Ectodermal cell (in vitro differentiated cells): ENCODE data around the gene TRABD.

ENCODE experiments used
- H3K27ac ChIP-seq: 2 replicates; pipeline ENCODE4 v1.7.0; 2013; ENCODE audit warnings: mild to moderate bottlenecking, low read depth, low read length; ENCODE audit not compliant: insufficient read depth, poor library complexity, severe bottlenecking
- H3K27me3 ChIP-seq: 2 replicates; pipeline ENCODE4 v1.7.0; 2013; ENCODE audit warnings: mild to moderate bottlenecking, low read length; ENCODE audit not compliant: insufficient read depth, control insufficient read depth, poor library complexity, severe bottlenecking
- H3K36me3 ChIP-seq: one replicate; pipeline ENCODE4 v1.7.0; 2013; ENCODE audit warnings: low read length; ENCODE audit not compliant: control insufficient read depth, insufficient read depth
- H3K4me1 ChIP-seq: one replicate; pipeline ENCODE4 v1.7.0; 2013; ENCODE audit warnings: low read length; ENCODE audit not compliant: control insufficient read depth, insufficient read depth
- H3K4me3 ChIP-seq: 2 replicates; pipeline ENCODE4 v1.7.0; 2013; ENCODE audit warnings: low read depth, low read length, control low read depth; ENCODE audit not compliant: insufficient read depth
- H3K9me3 ChIP-seq: 2 replicates; pipeline ENCODE4 v1.7.0; 2013; ENCODE audit warnings: mild to moderate bottlenecking, low read length, moderate library complexity; ENCODE audit not compliant: control insufficient read depth
- WGBS, 2 experiments: methylation state at CpG; one replicate each; pipeline ENCODE4 v1.1.7; 2013; ENCODE audit warnings: missing lambda C conversion rate in 2 of 2; 5-methylcytosine and 5-hydroxymethylcytosine counted together

TRABD gene

DNA sequence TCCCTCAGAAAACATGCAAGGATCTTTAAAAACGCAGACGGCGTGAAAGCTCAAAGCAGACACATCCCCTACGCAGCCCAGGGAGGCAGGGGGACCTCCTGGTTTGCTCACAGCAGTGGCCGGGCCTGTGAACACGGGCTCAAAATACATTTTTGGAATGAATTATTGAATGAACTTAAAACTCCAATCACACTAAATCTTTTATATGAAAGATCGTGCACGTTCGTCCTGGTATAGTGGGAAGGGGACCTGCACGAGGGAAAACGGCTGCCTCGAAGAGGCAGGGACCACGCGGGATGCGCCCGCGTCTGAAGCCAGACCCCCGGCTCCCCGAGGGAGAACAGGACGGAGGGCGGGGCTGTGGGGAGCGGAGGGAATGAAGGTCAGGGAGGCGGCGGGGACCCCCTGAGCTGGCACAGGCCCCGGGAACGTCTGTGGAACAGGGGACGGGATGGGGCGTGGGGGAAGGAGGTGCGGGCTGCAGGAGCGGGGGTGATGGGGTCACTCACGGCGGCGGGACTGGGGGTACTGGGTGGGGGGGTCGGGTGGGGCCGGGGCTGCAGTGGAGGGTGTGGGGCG, 16.4 kb upstream of the TRABD start:
- H3K4me3 ChIP-seq, result peak overlapping the region; percentile 36
- 14 to 17% methylated on average over 35 to 36 of the region's 36 CpGs for WGBS, 2 experiments

DNA sequence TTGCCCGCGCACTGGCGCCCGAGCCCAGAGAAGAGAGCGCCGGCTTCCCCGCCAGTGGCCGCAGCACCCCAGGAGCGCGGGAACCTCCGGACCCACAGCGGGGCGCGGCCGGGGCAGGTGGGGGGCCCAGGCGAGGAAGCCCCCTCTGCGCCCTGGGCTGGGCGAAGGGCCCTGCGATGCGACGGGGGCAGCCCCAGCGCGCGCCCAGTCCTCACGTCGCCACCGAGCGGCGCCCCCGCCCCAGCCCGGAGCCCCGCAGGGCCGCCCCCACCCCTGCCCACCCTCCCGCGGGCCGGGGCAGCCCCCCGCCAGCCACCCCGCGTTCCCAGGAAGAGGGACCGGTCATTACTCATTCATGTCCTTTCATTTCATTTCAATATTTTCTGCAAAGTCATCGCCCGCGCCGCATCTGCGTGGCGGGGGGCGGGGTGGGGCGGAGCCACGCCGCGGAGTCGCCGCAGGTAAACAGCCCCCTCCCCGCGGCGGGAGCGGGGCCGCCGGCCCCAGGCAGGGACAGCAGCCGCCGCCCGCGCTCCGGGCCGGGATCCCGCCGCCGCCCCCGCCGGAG, 15.9 kb upstream of the TRABD start:
- WGBS, 2 experiments, result 1% methylated on average over 65 to 67 of the region's 70 CpGs
- peaks cover 51% of the 10 kb centered on the region for H3K27me3 ChIP-seq
- H3K27ac ChIP-seq, result no peak overlapping the region

More for the DNA sequence above, 16.4 kb upstream of the TRABD start:
- H3K27ac ChIP-seq, result no peak overlapping the region
- H3K27me3 ChIP-seq, result peaks cover 51% of the 10 kb centered on the region
- H3K9me3 ChIP-seq, result no peaks in the 10 kb centered on the region
- H3K4me1 ChIP-seq, result no peaks in the 10 kb centered on the region
- H3K36me3 ChIP-seq, result no peaks in the 10 kb centered on the region

DNA sequence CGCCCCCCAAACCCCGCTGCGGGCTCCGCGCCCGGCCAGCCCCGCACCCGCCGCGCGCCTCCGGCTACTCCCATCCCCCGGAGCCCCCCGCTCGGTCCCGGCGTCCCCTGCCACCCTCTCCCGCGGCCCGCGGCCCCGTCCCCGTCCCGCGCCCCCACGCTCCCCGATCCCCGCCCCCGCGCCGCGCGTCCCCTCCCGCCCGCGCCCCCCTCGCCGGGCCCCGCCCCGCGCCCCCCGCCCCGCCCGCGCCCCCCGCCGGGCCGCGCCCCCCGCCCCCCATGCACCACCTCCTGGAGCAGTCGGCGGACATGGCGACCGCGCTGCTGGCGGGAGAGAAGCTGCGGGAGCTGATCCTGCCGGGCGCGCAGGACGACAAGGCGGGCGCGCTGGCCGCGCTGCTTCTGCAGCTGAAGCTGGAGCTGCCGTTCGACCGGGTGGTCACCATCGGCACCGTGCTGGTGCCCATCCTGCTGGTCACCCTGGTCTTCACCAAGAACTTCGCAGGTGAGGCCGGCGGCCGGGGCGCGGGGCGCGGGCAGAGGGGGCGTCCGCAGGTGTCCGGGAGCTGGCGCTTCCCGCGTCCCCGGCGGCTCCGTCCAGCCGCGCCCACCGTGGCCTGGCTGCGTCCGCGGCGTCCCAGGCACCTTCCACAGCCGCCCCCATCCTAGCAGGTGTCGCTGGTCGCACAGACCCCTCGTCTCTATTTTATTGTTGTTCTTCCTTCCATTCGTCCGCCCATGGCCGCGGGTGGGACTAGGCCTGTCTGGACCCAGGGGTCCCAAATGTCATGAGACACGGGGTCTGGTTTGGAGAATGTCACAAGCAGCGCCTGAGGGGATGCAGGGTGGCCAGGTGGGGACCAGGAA, 15.0 kb upstream of the TRABD start, which contains the start of gene PANX2:
Gene PANX2, plus strand, starts transcription at position 279 of the 866 bp plus-strand sequence. Its CDS starts 0 bp downstream, at position 279.
- no peaks in the 10 kb centered on the region for H3K36me3 ChIP-seq
- no peak within 1 kb of the TSS for H3K27ac ChIP-seq
- peaks cover 51% of the 10 kb centered on the region for H3K27me3 ChIP-seq
- 4 to 5% methylated on average over 95 to 102 of the region's 105 CpGs for WGBS, 2 experiments
- H3K9me3 ChIP-seq, result no peaks in the 10 kb centered on the region
- H3K4me3 ChIP-seq, result peak within 1 kb of the TSS; percentile 36
- H3K4me1 ChIP-seq, result no peaks in the 10 kb centered on the region

More for the DNA sequence above, 15.9 kb upstream of the TRABD start:
- peak overlapping the region; percentile 36 for H3K4me3 ChIP-seq
- no peaks in the 10 kb centered on the region for H3K9me3 ChIP-seq
- no peaks in the 10 kb centered on the region for H3K36me3 ChIP-seq
- no peaks in the 10 kb centered on the region for H3K4me1 ChIP-seq

DNA sequence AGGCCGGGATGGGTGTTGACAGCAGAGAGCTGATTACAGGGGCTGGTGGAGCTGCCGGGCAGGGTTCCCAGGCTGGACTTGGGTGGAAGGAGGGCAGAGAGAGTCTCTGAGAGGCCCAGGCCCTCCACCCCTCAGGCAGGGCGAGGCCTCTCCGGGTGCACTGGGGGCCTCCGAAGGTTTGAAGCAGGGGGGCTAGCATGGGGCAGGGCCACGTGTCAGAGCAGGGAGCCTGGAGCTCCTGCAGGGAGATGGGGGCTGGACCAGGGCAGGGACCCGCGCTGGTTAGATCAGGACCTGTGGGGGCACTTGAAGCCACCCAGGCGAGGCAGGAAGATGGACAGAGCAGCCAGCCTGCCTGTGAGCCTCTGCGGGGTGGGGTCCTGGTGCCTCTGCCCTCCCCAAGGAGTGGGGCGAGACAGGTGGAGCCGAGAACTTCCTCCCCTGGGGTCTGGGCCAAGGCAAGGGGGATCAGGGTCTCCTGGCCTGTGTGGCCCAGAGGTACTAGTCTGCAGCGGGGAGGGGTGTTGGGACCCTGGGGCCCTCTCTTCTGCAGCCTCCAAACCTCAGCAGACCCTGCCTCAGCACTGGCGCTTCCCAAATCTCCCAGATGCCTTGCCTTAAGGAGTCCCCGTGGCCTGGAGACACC, 14.3 kb upstream of the TRABD start:
- 71 to 73% methylated on average over 15 of the region's 15 CpGs for WGBS, 2 experiments
- peak overlapping the region; percentile 35 for H3K4me3 ChIP-seq

DNA sequence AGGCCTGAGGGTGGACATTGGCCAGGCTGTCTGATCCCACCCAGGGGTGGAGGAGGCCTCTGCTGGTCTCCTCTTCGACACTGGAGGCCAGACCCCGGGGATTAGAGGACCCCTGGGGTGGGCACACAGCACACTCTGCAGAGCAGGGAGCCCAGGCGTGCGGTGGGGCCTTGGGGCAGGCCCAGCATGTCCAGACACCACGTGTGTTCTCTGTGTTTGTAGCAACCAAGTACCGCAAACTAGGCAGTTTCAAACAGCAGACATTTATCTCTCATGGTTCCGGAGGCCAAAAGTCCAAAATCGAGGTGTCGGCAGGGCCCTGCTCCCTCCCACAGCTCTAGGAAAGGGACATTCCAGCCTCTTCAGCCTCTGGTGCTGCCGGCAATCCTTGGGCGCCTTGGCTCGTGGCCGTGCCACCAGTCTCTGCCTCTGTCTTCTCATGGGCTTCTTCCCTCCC, 13.7 kb upstream of the TRABD start:
- Histone ChIP-seq H3K4me3 (no peak overlapping the region), H3K27ac (no peak overlapping the region), H3K4me1 (no peaks in the 10 kb centered on the region), H3K9me3 (no peaks in the 10 kb centered on the region), H3K27me3 (peaks cover 51% of the 10 kb centered on the region), H3K36me3 (no peaks in the 10 kb centered on the region)
- 81 to 83% methylated on average over 13 of the region's 13 CpGs for WGBS, 2 experiments

More for the DNA sequence above, 14.3 kb upstream of the TRABD start:
- Histone ChIP-seq H3K36me3 (no peaks in the 10 kb centered on the region), H3K27ac (no peak overlapping the region), H3K4me1 (no peaks in the 10 kb centered on the region), H3K27me3 (peaks cover 51% of the 10 kb centered on the region), H3K9me3 (no peaks in the 10 kb centered on the region)

DNA sequence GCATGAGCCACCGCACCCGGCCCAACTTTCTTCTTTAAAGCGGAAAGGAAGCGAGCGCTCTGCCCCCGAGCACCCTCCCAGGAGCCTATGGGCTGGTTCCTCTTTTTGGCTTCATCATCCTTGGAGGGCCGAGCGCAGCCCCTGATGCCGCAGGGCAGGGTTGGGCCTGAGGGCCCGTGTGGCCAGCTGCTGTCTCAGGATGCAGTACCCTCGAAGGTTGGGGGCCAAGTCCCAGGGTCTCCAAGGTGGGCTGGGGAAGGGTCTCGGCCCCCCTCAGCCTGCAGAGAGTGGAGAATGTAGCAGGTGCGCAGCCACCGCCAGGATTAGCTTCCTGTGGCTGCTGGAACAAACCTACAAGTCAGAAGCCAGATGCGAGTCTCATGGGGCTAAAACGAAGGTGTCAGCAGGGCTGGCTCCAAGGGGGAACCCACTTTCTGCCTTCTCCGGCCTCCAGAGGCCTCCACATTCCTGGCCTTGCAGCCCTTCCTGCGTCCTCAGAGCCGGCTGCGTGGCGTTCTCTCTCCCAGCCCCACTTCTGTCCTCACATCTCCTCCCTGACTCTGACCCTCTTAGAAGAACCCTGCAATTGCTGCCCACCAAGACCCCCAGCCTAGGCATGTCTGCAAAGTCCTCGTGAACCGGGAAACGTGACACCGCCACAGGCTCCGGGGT, 12.3 kb upstream of the TRABD start:
- Histone ChIP-seq H3K36me3 (no peaks in the 10 kb centered on the region), H3K9me3 (no peaks in the 10 kb centered on the region), H3K27me3 (peaks cover 37% of the 10 kb centered on the region), H3K27ac (no peak overlapping the region), H3K4me3 (no peak overlapping the region), H3K4me1 (no peaks in the 10 kb centered on the region)
- 91 to 92% methylated on average over 26 of the region's 26 CpGs for WGBS, 2 experiments

DNA sequence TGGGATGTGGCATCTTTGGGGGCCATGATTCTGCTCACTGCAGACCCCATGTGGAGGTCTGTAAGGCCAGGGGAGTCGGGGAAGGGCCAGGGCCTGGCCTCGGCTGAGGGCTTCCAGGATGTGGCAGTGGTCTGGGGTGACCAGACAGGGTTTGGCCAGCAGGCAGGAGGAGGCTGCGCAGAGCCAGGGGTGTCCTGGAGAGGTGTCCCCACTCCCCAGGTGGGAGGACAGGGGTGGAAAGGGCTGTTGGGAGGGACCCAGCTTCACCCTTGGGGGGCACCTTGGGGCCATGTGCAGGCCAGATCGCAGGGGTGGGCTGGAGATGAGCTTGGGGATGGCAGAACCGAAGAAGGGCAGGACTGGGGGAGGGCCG, 11.7 kb upstream of the TRABD start:
- 93 to 95% methylated on average over 6 of the region's 6 CpGs for WGBS, 2 experiments
- Histone ChIP-seq H3K36me3 (no peaks in the 10 kb centered on the region), H3K9me3 (no peaks in the 10 kb centered on the region), H3K4me1 (no peaks in the 10 kb centered on the region), H3K4me3 (no peak overlapping the region), H3K27ac (no peak overlapping the region), H3K27me3 (peaks cover 32% of the 10 kb centered on the region)

DNA sequence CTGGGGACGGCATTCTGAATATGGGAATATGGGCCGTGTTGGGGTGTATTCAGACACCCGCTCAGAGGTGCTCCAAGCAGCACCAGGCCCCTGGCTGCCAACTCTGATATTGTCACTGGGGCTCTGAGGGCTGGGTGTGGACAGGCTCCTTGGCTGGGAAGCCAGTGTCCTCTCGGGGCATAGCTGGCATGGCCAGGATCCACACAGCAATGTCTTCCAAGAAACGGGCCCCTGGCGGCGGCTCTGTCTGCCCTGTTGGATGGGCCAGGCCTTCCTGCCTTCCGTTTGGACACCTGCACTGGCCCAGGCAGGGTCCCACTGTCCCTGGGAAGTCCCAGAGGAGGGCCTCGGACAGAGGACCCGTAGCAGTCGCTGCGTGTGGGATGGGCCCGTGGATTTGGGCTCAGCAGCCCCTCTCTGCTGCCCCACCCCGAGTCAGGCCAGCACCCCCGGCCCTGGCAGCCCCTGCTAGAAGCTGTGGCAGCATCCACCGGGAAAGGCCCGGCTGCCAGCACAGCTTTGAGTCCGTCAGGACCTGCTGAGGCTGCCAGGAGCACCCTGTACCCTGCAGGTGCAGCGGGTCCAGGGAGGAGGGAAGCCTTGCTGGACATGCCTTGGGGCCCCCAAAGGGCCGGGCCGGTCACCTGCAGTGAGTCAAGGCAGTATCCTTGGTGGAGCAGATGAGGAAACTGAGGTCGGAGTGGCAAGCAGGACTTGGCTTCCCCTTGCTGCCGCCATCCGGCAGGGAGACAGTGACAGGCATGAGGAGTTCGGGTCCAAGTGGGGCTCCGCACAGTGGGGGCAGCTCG, 11.1 kb upstream of the TRABD start:
- no peak overlapping the region for H3K4me3 ChIP-seq
- H3K27me3 ChIP-seq, result peaks cover 26% of the 10 kb centered on the region
- no peak overlapping the region for H3K27ac ChIP-seq
- H3K9me3 ChIP-seq, result no peaks in the 10 kb centered on the region
- H3K4me1 ChIP-seq, result no peaks in the 10 kb centered on the region
- WGBS, 2 experiments, result 92% methylated on average over 27 of the region's 27 CpGs
- H3K36me3 ChIP-seq, result no peaks in the 10 kb centered on the region

DNA sequence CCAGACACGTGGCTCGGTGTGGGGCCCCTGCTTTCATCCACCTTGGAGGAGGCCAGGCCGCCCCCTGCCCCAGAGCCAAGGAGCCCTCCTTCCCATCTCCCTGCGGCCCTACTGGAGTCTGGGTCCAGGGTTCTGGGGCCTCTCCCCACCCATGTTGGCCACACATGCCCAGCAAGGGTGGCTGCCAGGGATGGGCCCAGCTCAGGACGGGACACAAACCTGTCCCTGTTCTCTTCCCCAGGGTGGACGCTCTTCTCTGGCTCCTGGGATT, 10.6 kb upstream of the TRABD start:
- no peak overlapping the region for H3K27ac ChIP-seq
- no peaks in the 10 kb centered on the region for H3K36me3 ChIP-seq
- H3K4me1 ChIP-seq, result no peaks in the 10 kb centered on the region
- H3K27me3 ChIP-seq, result peaks cover 21% of the 10 kb centered on the region
- no peaks in the 10 kb centered on the region for H3K9me3 ChIP-seq
- WGBS, 2 experiments, result 89 to 92% methylated on average over 6 of the region's 6 CpGs
- no peak overlapping the region for H3K4me3 ChIP-seq
